HEK293 (cell line): ENCODE data around the gene NHSL2.

Experiments
- EGR2 ChIP-seq: fragments of 450-650 bp; formaldehyde crosslinking; IDR thresholded peaks from 2 replicates; pipeline ENCODE4 v1.5.1; 2016; ENCODE audit warnings: low read depth, missing biosample characterization, missing genetic modification characterization
- PATZ1 ChIP-seq: fragments of 450-650 bp; formaldehyde crosslinking; IDR thresholded peaks from 2 replicates; pipeline ENCODE4 v1.5.1; 2016; ENCODE audit warnings: missing biosample characterization, missing genetic modification characterization
- SP3 ChIP-seq: fragments of 450-650 bp; formaldehyde crosslinking; IDR thresholded peaks from 2 replicates; pipeline ENCODE4 v1.5.1; 2016; ENCODE audit warnings: missing biosample characterization, missing genetic modification characterization
- ZBTB1 ChIP-seq: fragments of 450-650 bp; formaldehyde crosslinking; IDR thresholded peaks from 2 replicates; pipeline ENCODE4 v1.5.1; 2016; ENCODE audit warnings: missing biosample characterization, missing genetic modification characterization
- ZBTB10 ChIP-seq: fragments of 450-650 bp; formaldehyde crosslinking; IDR thresholded peaks from 2 replicates; pipeline ENCODE4 v1.5.1; 2016; ENCODE audit warnings: missing biosample characterization, missing genetic modification characterization
- ZNF155 ChIP-seq: fragments of 450-650 bp; formaldehyde crosslinking; IDR thresholded peaks from 2 replicates; pipeline ENCODE4 v1.5.1; 2016; ENCODE audit warnings: missing biosample characterization, missing genetic modification characterization
- ZNF221 ChIP-seq: fragments of 450-650 bp; formaldehyde crosslinking; IDR thresholded peaks from 2 replicates; pipeline ENCODE4 v1.5.1; 2017; ENCODE audit warnings: missing biosample characterization, missing genetic modification characterization, borderline replicate concordance
- ZNF24 ChIP-seq: fragments of 450-650 bp; formaldehyde crosslinking; IDR thresholded peaks from 2 replicates; pipeline ENCODE4 v1.5.1; 2016; ENCODE audit warnings: missing biosample characterization, missing genetic modification characterization
- ZNF394 ChIP-seq: fragments of 450-650 bp; formaldehyde crosslinking; IDR thresholded peaks from 2 replicates; pipeline ENCODE4 v1.5.1; 2016; ENCODE audit warnings: missing biosample characterization, missing genetic modification characterization, mild to moderate bottlenecking, moderate library complexity, borderline replicate concordance
- ZNF398 ChIP-seq: fragments of 450-650 bp; formaldehyde crosslinking; IDR thresholded peaks from 2 replicates; pipeline ENCODE4 v1.5.1; 2017; ENCODE audit warnings: missing biosample characterization, missing genetic modification characterization
- ZNF48 ChIP-seq: fragments of 450-650 bp; formaldehyde crosslinking; IDR thresholded peaks from 2 replicates; pipeline ENCODE4 v1.5.1; 2016; ENCODE audit warnings: missing biosample characterization, missing genetic modification characterization
- ZNF548 ChIP-seq: fragments of 450-650 bp; formaldehyde crosslinking; IDR thresholded peaks from 2 replicates; pipeline ENCODE4 v1.5.1; 2016; ENCODE audit warnings: missing biosample characterization, missing genetic modification characterization
- ZNF580 ChIP-seq: fragments of 450-650 bp; formaldehyde crosslinking; IDR thresholded peaks from 2 replicates; pipeline ENCODE4 v1.5.1; 2016; ENCODE audit warnings: missing biosample characterization, missing genetic modification characterization
- ZNF610 ChIP-seq: fragments of 450-650 bp; formaldehyde crosslinking; IDR thresholded peaks from 2 replicates; pipeline ENCODE4 v1.5.1; 2016; ENCODE audit warnings: missing biosample characterization, missing genetic modification characterization, borderline replicate concordance
- ZNF621 ChIP-seq: fragments of 450-650 bp; formaldehyde crosslinking; IDR thresholded peaks from 2 replicates; pipeline ENCODE4 v1.5.1; 2017; ENCODE audit warnings: missing biosample characterization, missing genetic modification characterization
- ZNF658 ChIP-seq: fragments of 450-650 bp; formaldehyde crosslinking; IDR thresholded peaks from 2 replicates; pipeline ENCODE4; 2016; ENCODE audit warnings: missing biosample characterization, missing genetic modification characterization
- ZNF776 ChIP-seq: fragments of 450-650 bp; formaldehyde crosslinking; IDR thresholded peaks from 2 replicates; pipeline ENCODE4 v1.5.0; 2017; ENCODE audit warnings: missing biosample characterization, missing genetic modification characterization, borderline replicate concordance
- TF ChIP-seq, protein P1 (sequence below): fragments of 450-650 bp; formaldehyde crosslinking; IDR thresholded peaks from 2 replicates; pipeline ENCODE4 v1.5.0; 2017; ENCODE audit warnings: missing biosample characterization, missing genetic modification characterization, borderline replicate concordance
- TF ChIP-seq, protein P2 (sequence below): fragments of 450-650 bp; formaldehyde crosslinking; IDR thresholded peaks from 2 replicates; pipeline ENCODE4 v1.5.1; 2017; ENCODE audit warnings: missing biosample characterization, missing genetic modification characterization
- TF ChIP-seq, protein P3 (sequence below): fragments of 450-650 bp; formaldehyde crosslinking; IDR thresholded peaks from 2 replicates; pipeline ENCODE4 v1.5.1; 2016; ENCODE audit warnings: missing biosample characterization, missing genetic modification characterization
- TF ChIP-seq, protein P4 (sequence below): fragments of 450-650 bp; formaldehyde crosslinking; IDR thresholded peaks from 2 replicates; pipeline ENCODE4 v1.5.1; 2016; ENCODE audit warnings: missing biosample characterization, missing genetic modification characterization
- TF ChIP-seq, protein P5 (sequence below): fragments of 450-650 bp; formaldehyde crosslinking; optimal IDR thresholded peaks from 2 replicates; pipeline ENCODE3; 2016; ENCODE audit warnings: missing biosample characterization, mild to moderate bottlenecking, missing genetic modification characterization

NHSL2 gene

GRCh38 chrX:71910986-71911730 lies 513 bp downstream of the NHSL2 start (continued):
- TF ChIP-seq PATZ1 (tag by site-specific recombination) (peak; percentile 87), SP3 (tag by site-specific recombination) (peak; percentile 89), ZBTB1 (tag by site-specific recombination) (no peak), ZNF398 (tag by site-specific recombination) (peak; percentile 71), ZNF776 (tag by site-specific recombination) (no peak), EGR2 (tag by site-specific recombination) (peak; percentile 50), ZNF48 (tag by site-specific recombination) (no peak), ZNF24 (no peak), ZNF621 (tag by site-specific recombination) (no peak), ZNF394 (tag by site-specific recombination) (no peak), ZBTB10 (0 out of 2 replicates have a peak, but pooled peaks have one; percentile 38), ZNF580 (tag by site-specific recombination) (no peak), ZNF548 (tag by site-specific recombination) (no peak), ZNF155 (tag by site-specific recombination) (no peak), ZNF610 (tag by site-specific recombination) (no peak), ZNF658 (tag by site-specific recombination) (no peak), ZNF221 (tag by site-specific recombination) (no peak)
- TF ChIP-seq, protein P1, sequence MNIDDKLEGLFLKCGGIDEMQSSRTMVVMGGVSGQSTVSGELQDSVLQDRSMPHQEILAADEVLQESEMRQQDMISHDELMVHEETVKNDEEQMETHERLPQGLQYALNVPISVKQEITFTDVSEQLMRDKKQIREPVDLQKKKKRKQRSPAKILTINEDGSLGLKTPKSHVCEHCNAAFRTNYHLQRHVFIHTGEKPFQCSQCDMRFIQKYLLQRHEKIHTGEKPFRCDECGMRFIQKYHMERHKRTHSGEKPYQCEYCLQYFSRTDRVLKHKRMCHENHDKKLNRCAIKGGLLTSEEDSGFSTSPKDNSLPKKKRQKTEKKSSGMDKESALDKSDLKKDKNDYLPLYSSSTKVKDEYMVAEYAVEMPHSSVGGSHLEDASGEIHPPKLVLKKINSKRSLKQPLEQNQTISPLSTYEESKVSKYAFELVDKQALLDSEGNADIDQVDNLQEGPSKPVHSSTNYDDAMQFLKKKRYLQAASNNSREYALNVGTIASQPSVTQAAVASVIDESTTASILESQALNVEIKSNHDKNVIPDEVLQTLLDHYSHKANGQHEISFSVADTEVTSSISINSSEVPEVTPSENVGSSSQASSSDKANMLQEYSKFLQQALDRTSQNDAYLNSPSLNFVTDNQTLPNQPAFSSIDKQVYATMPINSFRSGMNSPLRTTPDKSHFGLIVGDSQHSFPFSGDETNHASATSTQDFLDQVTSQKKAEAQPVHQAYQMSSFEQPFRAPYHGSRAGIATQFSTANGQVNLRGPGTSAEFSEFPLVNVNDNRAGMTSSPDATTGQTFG (tag by site-specific recombination) = no peak
- TF ChIP-seq, protein P2, sequence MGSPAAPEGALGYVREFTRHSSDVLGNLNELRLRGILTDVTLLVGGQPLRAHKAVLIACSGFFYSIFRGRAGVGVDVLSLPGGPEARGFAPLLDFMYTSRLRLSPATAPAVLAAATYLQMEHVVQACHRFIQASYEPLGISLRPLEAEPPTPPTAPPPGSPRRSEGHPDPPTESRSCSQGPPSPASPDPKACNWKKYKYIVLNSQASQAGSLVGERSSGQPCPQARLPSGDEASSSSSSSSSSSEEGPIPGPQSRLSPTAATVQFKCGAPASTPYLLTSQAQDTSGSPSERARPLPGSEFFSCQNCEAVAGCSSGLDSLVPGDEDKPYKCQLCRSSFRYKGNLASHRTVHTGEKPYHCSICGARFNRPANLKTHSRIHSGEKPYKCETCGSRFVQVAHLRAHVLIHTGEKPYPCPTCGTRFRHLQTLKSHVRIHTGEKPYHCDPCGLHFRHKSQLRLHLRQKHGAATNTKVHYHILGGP (tag by site-specific recombination) = no peak
- TF ChIP-seq, protein P3, sequence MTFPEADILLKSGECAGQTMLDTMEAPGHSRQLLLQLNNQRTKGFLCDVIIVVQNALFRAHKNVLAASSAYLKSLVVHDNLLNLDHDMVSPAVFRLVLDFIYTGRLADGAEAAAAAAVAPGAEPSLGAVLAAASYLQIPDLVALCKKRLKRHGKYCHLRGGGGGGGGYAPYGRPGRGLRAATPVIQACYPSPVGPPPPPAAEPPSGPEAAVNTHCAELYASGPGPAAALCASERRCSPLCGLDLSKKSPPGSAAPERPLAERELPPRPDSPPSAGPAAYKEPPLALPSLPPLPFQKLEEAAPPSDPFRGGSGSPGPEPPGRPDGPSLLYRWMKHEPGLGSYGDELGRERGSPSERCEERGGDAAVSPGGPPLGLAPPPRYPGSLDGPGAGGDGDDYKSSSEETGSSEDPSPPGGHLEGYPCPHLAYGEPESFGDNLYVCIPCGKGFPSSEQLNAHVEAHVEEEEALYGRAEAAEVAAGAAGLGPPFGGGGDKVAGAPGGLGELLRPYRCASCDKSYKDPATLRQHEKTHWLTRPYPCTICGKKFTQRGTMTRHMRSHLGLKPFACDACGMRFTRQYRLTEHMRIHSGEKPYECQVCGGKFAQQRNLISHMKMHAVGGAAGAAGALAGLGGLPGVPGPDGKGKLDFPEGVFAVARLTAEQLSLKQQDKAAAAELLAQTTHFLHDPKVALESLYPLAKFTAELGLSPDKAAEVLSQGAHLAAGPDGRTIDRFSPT = 0 out of 2 replicates have a peak, but pooled peaks have one; percentile 45
- TF ChIP-seq, protein P4, sequence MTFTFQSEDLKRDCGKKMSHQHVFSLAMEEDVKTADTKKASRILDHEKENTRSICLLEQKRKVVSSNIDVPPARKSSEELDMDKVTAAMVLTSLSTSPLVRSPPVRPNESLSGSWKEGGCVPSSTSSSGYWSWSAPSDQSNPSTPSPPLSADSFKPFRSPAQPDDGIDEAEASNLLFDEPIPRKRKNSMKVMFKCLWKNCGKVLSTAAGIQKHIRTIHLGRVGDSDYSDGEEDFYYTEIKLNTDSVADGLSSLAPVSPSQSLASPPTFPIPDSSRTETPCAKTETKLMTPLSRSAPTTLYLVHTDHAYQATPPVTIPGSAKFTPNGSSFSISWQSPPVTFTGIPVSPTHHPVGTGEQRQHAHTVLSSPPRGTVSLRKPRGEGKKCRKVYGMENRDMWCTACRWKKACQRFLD (tag by site-specific recombination) = no peak
- TF ChIP-seq, protein P5, sequence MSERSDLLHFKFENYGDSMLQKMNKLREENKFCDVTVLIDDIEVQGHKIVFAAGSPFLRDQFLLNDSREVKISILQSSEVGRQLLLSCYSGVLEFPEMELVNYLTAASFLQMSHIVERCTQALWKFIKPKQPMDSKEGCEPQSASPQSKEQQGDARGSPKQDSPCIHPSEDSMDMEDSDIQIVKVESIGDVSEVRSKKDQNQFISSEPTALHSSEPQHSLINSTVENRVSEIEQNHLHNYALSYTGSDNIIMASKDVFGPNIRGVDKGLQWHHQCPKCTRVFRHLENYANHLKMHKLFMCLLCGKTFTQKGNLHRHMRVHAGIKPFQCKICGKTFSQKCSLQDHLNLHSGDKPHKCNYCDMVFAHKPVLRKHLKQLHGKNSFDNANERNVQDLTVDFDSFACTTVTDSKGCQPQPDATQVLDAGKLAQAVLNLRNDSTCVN (tag by site-specific recombination) = peak; percentile 84
